M059J (cell line): ENCODE results near the gene TSPEAR. TPM values are rescaled to one million over a fixed set of nuclear protein-coding genes. Genes with fewer than 3 reads are reported as not detected.

ENCODE experiments used
- total RNA-seq: library from RNA; depleted of rRNA; stranded (reverse); fragments of >200 nt; shearing (Covaris generic); gene quantifications from 2 replicates; pipeline ENCODE4 v1.2.3, GENCODE V29; 2014; rRNA removed

Gene TSPEAR
- total RNA-seq, 1 experiment from 2014 or later: not detected

Other genes with a start within 250 kb of the TSPEAR start
- not detected in 2 replicates for gene KRTAP10-1, start 171.4 kb downstream of the TSPEAR start, total RNA-seq
- gene KRTAP10-2, start 160.1 kb downstream of the TSPEAR start, total RNA-seq: not detected in 2 replicates
- gene KRTAP10-3, start 152.8 kb downstream of the TSPEAR start, total RNA-seq: not detected in 2 replicates
- not detected in 2 replicates for gene KRTAP10-4, start 137.8 kb downstream of the TSPEAR start, total RNA-seq
- gene KRTAP10-5, start 131.0 kb downstream of the TSPEAR start, total RNA-seq: not detected in 2 replicates
- not detected in 2 replicates for gene KRTAP10-6, start 119.1 kb downstream of the TSPEAR start, total RNA-seq
- not detected in 2 replicates for gene KRTAP10-7, start 111.0 kb downstream of the TSPEAR start, total RNA-seq
- not detected in 2 replicates for gene KRTAP10-8, start 99.5 kb downstream of the TSPEAR start, total RNA-seq
- gene KRTAP10-9, start 84.5 kb downstream of the TSPEAR start, total RNA-seq: not detected in 2 replicates
- not detected in 2 replicates for gene KRTAP10-10, start 74.2 kb downstream of the TSPEAR start, total RNA-seq
- gene KRTAP10-11, start 65.2 kb downstream of the TSPEAR start, total RNA-seq: not detected in 2 replicates
- not detected in 2 replicates for gene KRTAP12-4, start 56.9 kb downstream of the TSPEAR start, total RNA-seq
- not detected in 2 replicates for gene KRTAP12-3, start 53.6 kb downstream of the TSPEAR start, total RNA-seq
- gene KRTAP12-2, start 44.6 kb downstream of the TSPEAR start, total RNA-seq: not detected in 2 replicates
- not detected in 2 replicates for gene KRTAP12-1, start 29.4 kb downstream of the TSPEAR start, total RNA-seq
- not detected in 2 replicates for gene KRTAP10-12, start 14.4 kb downstream of the TSPEAR start, total RNA-seq
- gene UBE2G2, start 90.2 kb upstream of the TSPEAR start, total RNA-seq: 74.0 and 90.6 TPM in 2 replicates
- 198 and 200 TPM in 2 replicates for gene SUMO3, start 106.5 kb upstream of the TSPEAR start, total RNA-seq
- gene PTTG1IP, start 162.1 kb upstream of the TSPEAR start, total RNA-seq: 470 and 558 TPM in 2 replicates
- 0.10 TPM in 1 of 2 replicates, not detected in the other for gene ITGB2, start 209.3 kb upstream of the TSPEAR start, total RNA-seq
- 10.8 and 23.4 TPM in 2 replicates for gene SLX9, start 228.5 kb upstream of the TSPEAR start, total RNA-seq